Hepatic stellate cell (primary cell): ENCODE data around the gene IGLON5.

Source experiments
- DNase-seq: peaks from one replicate; pipeline ENCODE4 v3.0.0; 2011; ENCODE audit warnings: low spot score

The IGLON5 gene

GRCh38 chr19:51311351-51312257, at the start of gene IGLON5:
Gene IGLON5, plus strand, starts transcription at chr19:51311644. Its CDS starts 204 bp downstream, at chr19:51311848.
- DNase-seq: no peak

GRCh38 chr19:51263808-51264207, 47.6 kb upstream of the IGLON5 start:
- no peak for DNase-seq

- no peak for DNase-seq
These were observed 40.4 kb upstream of the IGLON5 start for GRCh38 chr19:51271067-51271466.

DNA sequence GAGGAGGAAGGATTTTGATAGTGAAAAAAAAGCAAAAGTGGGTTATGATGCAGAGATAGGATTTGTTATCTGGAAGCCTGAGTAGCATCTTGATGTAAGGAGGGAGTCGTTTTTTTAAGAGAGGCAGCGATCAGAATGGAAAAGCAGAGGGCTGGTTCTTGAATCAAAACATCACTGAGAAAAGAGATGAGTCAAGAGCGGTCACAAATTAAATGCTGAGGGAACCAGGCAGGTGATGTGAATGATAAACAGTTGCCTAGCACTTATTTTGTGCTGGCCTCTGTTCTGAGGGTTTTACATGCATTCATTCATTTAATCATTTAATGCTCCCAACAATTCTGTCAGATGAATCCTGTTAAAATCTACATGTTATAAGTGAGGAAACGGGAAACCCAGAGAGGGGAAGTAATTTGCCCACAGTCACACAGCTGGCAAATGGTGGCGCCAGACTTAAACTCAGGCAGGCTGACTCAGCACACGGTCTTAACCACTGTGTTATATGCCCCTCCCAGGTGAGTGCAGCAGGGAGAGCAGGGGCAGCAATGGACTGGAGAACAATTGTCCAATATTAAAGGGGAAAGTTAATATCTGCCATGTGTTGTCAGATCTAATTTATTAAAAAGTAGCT, 39.1 kb upstream of the IGLON5 start:
- DNase-seq: no peak

- DNase-seq: no peak
These were observed 37.2 kb upstream of the IGLON5 start for GRCh38 chr19:51274049-51274770.

GRCh38 chr19:51277112-51277511, 34.3 kb upstream of the IGLON5 start:
- DNase-seq: no peak

GRCh38 chr19:51282335-51282734, 29.1 kb upstream of the IGLON5 start:
- DNase-seq: no peak

DNA sequence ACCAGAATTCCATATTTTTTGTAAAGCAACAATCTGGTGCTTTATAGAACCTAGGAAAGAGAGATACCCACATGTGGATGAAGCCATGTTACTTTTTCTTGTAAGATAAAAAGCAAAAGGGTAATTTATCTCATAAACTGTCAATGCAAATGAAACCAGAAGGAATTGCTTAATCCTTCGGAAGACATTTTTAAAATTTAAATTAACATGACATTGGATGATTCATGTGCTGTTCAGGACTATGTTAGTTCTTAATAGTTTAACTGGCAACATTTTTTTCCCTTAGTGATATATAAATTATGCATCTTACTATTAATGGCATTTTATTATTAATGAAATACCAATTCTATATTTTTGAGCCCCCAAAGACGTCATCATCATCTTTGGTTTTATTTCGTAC, 25.8 kb upstream of the IGLON5 start:
- no peak for DNase-seq

- no peak for DNase-seq
These were observed 21.8 kb upstream of the IGLON5 start for GRCh38 chr19:51289635-51290034.

DNA sequence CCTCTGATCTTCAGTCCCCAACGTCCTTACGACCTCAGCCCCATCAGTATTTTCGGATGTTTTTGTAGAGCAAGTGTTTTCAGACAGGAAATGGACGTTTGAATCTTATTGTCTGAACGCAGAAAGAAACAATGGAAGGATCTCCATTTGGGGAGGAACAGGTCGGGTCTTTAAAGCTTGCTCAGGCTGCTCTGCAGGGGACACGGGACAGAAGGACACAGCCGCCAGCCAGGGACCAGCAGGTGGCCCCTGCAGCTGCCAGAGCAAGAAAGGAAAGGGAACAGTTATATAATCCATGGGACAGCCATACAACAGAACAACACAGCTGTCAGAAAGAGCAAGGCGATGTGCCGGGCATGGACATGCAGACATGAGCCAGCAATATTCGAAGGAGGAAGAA, 18.5 kb upstream of the IGLON5 start:
- DNase-seq: no peak

GRCh38 chr19:51293571-51294210, 17.8 kb upstream of the IGLON5 start:
- DNase-seq: no peak

GRCh38 chr19:51294211-51294976, 17.1 kb upstream of the IGLON5 start:
- DNase-seq: no peak

DNA sequence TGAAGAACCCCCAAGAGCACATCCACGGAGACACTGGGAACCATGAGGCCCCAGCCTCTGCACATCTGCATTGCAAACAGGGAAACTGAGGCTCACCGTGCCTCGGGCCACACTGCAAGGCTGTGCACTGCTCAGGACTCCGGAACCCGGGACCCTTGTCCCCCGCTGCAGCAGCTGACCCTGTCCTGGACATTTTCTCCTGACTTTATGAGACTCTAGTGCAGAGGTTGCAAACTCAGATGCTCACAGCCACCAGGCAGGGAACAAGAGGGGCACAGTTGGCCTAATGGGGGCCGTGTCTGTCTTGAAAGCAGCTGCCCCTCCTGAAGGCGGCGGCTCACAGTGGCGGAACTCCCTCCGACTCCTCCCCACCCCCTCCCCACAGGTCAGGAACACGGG, 16.5 kb upstream of the IGLON5 start:
- no peak for DNase-seq

DNA sequence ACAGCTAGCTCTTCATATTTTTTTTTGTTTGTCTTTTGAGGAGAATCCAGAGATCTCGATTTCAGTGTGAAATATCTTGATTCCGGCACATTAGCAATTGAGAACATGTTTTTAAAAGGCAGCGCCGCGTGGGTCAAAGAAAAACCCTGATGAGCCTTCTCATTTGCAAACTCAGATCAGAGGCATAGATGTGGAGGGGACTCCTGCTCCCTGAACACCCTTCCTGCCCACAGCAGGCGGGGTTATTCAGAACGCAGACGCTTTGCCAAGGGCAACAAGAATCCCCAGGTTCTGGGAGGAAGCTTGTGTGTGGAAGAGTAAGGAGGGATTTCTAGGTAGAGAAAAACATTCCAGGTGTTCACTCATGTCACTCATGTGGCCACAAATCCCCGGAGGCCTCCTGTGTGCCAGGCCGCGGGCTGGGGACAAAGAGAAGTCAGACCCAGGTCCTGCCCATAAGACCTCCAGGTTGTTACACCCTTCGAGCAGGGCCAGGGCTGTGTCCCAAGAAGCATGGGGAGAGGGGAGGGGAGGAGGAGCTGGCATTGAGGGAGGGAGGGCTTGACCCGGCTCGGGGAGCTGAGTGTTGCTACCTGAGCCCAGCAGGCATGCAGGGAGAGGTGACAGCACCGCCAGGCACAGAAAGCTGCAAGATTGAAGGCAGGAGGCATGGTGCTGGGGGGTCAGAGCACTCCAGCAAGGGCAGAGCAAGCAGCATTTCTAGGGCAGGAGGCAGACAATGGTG, 15.9 kb upstream of the IGLON5 start:
- no peak for DNase-seq

- DNase-seq: no peak
These were observed 14.9 kb upstream of the IGLON5 start for GRCh38 chr19:51296336-51297093.

GRCh38 chr19:51297406-51297805, 14.0 kb upstream of the IGLON5 start:
- no peak for DNase-seq

DNA sequence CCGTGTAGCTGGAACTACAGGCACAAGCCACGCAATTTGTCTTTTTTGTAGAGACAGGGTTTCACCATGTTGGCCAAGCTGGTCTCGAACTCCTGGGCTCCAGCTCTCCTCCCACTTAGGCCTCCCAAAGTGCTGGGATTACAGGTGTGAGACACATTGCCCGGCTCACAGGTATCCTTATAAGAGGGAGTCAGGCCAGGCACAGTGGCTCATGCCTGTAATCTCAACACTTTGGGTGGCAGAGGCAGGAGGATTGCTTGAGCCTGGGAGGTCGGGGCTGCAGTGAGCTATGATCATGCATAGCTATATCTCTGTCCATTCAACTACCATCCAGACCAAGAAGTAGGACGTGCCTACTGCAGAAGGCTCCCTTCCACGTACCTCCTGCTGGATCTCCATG, 10.2 kb upstream of the IGLON5 start:
- no peak for DNase-seq

DNA sequence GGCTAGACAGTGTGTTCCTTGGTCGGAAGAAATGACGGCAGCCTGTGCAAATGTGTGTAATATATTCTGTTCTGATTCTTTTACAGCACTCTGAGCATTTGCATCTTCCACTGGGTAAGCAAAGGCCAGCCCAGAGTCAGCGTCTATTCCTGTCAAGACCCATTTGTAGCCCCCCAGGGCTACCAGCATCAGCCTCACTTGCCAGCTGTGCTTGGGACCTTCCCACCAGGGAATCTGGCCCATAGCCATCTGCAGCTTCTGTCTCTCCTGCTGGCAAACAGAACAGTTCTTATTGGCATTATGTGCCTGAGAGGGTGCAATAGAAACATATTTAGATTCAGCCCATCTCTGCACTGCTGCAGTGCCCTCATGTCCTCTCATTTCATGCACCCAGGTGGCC, 6.0 kb upstream of the IGLON5 start:
- no peak for DNase-seq

DNA sequence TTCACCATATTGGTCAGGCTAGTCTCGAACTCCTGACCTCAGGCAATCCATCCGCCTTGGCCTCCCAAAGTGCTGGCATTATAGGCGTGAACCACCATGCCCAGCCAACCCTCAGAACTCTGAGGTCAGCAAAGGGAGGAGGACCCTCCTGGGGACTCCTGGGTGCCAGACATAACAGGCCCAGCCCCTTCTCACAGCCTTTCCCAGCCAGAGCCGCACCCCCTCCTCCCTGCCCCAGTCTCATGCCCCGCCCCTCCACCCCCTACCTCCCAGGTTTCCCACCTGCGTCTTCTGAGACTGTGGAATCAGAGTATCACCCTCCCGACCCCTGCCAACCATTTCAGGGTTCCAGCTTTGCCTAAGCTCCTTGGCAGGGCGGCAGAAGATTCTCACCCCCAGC, 5.2 kb downstream of the IGLON5 start:
- no peak for DNase-seq

GRCh38 chr19:51317376-51317775, 5.9 kb downstream of the IGLON5 start:
- DNase-seq: no peak
